T-helper 1 cell (primary cell): ENCODE data around the gene C9orf43.
"Not testable (repeated sequence)": the region's sequence is repeated elsewhere in the genome, so short reads cannot be mapped to it uniquely, and the experiment has no call there.

Experiments
- DNase-seq, 5 donors: peaks; one replicate each; pipeline ENCODE4 v3.0.0-alpha.2; 2012 to 2020

C9orf43 gene

GRCh38 chr9:113381441-113381840 lies 29.1 kb upstream of the C9orf43 start:
- DNase-seq: not testable (repeated sequence)

DNA sequence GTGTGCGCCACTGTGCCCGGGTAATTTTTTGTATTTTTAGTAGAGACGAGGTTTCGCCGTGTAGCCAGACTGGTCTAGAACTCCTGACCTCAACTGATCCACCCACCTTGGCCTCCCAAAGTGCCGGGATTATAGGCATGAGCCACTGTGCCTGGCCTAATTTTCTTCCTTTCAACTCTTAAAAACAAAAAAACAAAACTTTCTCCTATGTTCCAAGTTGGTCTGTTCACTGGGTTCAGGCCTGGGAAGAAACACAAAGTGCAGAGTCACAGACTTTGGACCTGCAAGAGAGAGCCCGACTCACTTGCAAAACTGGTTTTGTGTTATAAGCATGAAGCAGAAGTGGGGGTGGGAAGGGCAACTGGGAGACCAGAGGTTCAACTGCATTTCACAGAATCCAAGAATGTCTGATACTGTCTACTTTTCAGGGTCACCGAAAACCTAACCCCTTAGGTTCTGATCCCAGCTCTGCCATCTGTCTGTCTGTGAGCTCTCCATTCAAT lies 28.6 kb upstream of the C9orf43 start:
- DNase-seq: no peak

DNA sequence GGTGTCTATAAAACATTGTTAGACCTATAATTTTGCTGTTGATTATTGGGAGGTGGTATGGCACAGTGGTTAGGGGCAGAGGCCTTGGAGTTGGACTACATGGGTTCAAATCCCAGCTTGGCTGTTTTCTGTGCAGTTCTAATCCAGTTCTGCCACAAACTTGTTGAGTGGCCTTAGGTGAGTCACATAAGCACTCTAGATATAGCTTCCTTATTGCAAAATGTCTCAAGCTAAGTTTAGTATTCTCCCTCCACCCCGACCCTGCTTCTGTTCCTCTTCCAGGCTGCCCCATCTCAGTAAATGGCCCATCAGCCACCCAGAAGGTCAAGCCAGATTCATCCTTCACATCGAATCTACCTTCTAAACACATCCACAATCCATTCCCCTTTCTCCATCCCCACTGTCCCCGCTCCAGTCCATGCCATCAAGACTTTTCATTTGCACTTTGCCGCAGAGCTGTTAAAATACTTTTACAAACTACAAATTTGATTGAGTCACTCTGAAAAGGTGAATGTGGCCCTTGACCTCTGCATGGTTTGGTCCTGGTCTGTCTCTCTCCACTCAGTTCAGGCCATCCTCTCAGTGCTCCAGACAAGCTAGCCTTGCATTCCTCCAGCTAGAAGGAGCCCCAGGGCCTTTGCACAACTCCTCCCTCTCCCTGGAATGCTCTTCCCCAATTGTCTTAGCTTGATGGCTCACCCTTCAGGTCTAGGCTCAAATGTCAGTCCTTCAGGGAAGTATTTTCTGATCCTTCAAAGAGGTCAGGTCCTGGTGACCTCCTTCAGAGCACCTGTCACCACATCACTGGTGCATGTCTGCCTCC lies 23.8 kb upstream of the C9orf43 start:
- DNase-seq: no peak

DNA sequence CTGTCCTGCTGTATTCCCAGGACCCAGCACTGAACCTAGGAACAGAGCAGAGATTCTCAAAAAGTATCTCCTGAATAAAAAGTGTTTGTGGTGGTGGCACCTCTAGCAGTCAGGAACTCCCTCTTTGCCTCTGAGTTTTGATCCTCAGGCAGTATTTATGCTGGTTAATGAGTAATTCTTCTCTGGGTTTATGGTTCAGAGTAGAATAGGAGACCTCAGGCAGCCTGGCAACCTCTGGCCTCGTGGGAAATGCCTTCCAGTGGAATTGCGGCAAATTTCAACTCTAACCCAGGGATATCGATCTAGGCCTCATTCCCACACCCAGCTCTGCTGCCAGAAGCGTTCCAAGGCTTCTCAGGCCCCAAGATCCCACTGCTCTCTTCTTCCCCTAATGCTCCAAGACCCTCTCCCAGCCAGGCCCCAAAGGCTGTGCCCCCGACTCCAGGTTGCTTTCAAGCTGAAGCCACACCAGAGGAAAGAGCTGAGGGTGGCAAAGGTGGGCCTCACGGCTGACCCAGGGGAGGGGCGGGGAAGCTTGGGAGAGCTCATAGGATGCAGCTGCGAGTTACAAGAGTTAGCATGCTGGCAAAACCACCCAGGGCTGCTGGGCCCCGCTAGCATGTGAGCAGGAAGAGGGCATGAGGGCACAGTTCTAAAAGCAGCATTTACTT lies 22.9 kb upstream of the C9orf43 start:
- DNase-seq: no peak

GRCh38 chr9:113388833-113389232 lies 21.7 kb upstream of the C9orf43 start:
- DNase-seq: no peak

GRCh38 chr9:113389451-113389850 lies 21.1 kb upstream of the C9orf43 start:
- no peak for DNase-seq

GRCh38 chr9:113390192-113390960 lies 20.2 kb upstream of the C9orf43 start:
- DNase-seq: no peak

- DNase-seq: no peak
Observed at GRCh38 chr9:113391917-113392316, 18.6 kb upstream of the C9orf43 start.

DNA sequence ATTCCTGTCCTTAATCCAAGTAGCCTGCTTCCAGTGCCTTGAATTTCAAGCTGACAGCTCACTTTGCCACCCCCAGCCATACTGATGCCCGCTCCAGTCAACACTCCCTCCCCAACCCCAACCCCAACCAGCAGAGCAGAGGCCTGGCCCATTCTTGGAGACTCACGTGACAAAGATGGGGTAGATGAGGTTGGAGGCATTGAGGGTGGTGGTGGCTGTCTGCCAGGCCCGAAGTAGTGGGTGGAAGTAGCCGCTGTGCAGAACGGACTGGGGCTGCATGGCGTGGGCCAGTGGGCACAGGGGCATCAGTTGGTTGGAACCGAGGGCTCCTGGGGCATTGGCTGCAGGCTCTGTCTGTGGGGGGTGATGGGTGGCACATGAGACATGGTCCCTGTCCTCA lies 17.3 kb upstream of the C9orf43 start:
- DNase-seq: no peak

DNA sequence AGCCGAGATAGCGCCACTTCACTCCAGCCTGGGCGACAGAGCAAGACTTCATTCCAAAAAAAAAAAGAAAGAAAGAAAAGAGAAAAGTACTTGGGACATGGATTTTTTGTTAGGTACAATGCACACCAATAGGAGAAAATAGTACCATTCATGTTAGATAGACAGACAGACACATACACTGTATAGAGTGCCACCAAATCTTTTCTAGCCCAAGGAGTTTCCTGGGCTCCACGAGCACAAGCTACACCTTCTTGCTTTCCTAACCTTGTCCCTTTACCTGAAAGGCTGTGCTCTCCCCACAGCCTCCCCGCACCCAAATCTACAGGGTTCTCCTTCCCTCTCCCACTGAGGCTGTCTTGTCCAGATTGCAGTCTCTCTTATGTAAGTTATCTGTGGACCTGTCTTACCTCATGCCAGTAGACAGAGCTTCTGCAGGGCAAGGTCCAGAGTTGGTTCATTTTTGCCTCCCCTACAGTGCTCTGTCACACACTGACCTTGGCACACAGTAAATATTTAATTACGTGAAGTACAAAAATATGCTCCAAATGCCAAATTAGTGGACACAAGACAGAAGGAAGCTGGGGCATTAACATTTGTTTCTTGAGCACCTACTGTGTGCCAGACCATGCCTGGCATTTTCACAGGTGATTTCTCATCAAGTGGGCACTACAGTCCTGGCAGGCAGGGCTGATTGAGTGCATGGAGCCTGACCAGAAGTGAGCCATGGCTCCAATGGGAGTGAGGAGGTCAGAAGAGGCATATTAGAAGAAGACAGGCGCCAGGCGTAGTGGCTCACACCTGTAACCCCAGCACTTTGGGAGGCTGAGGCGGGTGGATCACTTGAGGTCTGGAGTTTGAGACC lies 15.3 kb upstream of the C9orf43 start:
- DNase-seq: no peak

DNA sequence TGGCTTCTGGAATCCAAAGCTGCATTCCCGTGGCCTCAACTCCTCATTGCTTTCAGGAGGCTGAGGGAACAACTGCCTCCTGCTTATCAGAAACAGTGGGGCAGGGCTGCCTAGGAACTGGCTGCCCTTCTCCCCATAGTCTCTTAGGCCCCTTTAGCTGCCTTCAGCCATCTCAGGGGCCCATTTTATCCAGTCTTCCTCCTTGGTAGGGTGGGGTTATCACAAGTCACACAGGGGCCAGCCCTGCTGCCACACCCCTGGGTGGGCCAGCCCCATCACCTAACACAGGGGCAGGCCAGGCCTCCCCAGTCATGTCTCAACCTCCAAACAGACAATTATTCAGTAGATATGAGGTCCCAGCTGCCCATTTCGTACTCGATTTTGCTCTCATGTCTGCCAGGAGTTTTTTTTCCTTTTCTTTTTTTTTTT lies 13.3 kb upstream of the C9orf43 start:
- DNase-seq: no peak

GRCh38 chr9:113398796-113399195 lies 11.8 kb upstream of the C9orf43 start:
- no peak for DNase-seq

DNA sequence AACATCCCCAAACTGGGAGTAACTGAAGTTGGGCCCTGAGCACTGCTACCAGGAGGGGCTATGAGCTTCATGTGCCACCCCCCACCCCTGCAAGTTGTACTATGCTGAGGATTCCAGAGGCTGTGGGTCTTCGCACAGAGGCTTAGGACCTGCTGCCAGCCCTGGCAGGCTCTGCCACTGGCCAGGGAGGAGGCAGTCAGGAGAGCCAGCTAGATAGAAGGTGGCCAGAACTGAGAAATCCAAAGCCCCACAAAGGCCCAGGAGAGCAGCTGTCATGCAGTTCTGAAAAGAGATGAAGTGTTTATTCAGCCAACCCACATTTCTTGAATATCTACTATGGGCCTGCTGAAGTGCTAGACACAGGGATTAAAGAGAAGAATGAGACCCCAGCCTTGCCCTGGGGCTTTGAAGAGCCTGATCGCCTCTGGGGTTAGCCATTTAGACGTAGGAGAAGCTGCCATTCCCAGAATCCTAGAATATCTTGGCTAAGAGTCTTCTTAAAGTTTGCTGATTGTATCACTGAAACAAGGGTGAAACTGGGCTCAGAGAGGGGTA lies 10.8 kb upstream of the C9orf43 start:
- no peak for DNase-seq

- peak; percentile 99 to 100 (median 99) for DNase-seq
Observed at GRCh38 chr9:113401027-113401792, 9.3 kb upstream of the C9orf43 start, which contains the start of gene ALAD. TSS of gene ALAD (minus strand) at chr9:113401284. CDS start at chr9:113393559, 7,725 bp downstream.

DNA sequence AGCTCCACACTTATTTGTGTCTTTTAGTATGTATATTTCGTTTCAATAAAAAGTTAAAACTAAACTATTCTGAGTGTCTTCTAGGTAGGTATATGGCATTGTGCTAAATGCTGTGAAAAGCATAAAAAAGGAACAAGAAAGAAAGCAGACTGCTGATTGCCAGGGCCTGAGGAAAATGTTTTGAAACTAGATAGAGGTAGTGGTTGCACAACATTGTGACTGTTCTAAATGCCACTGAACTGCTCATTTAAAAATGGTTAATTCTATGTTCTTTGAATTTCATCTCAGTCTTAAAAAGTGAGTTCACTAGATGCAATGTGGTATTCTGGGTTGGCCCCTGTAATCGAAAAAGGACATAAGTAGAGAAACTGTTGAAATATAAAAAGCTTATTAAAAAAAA lies 6.9 kb upstream of the C9orf43 start:
- DNase-seq: no peak

GRCh38 chr9:113406353-113406752 lies 4.2 kb upstream of the C9orf43 start:
- DNase-seq: not testable (repeated sequence)

DNA sequence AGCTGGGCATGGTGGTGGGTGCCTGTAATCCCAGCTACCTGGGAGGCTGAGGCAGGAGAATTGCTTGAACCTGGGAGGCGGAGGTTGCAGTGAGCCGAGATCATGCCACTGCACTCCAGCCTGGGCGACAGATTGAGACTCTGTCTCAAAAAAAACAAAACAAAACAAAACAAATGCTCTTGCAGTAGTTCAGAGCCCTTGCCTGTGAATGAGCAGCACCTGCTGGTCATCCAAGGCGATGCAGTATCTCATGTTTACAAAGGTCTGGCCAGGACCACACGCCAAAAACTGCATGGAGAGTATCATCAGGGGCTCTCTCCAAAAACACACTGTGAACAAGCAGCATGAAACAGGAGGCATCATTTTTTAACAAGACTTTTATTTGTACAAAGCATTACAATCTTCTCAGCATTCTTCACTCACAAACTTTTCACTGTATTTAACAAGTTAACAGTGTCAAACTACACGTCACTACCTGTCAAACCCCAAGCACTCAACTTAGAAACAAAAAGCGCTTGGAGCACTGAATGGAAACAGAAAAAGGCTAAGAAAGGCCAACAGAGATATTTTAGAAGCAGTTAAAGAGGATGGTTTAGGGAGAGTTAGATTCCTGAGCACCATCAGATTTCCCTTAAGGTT lies 3.6 kb upstream of the C9orf43 start:
- DNase-seq: peak; percentile 31 to 65 (median 37)

DNA sequence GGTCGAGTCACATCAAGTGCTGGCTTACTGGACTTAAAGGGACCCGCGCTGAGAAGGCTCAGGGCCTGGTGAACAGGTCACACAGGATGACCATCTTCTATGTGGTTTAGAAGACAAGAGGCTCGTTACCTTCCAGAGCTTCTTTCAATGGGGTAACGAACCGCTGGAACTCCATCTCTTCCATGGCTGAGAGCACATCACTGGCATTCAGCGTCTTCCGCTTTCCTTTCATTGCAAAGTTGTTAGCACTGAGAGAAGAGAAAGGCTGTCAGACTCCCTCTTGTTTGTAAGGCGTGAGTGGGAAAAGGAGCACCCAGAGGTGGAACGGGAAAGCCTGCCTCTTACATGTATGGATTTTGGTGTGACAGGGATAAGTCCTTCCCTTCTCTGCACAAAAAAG lies 1.1 kb upstream of the C9orf43 start:
- DNase-seq: no peak

DNA sequence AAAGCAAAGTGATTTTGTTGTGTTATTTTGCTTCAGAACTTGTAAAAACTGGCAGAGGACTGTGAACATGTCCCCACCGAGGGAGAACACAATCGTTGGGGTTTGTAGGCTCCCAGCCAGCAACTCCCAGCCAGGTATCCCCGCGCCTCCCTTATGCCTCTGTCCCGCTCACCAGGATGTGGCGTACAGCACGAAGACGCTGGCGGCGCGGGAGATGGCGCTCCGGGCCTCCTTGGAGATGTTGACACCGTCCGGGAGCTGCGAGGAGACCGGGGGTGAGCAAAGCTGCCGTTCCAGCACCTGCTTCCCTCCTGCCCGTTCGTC lies 702 bp upstream of the C9orf43 start:
- no peak for DNase-seq

DNA sequence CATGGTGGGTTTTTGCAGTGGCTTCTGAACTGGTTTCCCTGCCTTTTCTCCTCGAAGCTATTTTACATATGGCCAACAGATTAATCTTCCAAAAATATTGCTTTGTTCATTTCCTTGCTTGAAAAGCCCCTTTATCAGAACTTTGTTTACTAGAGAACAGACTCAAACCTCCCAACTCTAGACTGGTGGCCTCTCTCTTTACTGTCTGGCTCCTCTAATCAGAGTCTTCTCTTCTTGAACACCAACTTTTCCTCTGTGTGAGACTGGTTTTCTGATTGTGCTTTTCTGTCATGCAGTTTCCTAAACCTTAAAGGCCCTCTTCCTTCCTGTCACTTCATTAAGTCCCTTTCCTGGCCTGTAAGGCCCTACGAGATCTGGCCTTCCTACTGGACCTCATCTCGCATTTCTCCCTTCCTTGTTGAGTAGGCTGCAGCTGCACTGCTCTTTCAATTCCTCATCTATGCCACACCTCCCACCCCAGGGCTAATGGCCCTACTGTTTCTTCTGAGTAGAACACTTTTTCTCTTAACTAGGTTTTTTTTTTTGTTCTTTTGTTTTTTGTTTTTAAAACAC lies 5.7 kb downstream of the C9orf43 start:
- no peak for DNase-seq
